K562 (cell line): ENCODE measurements around the gene DNMT1. TPM values are rescaled to one million over a fixed set of nuclear protein-coding genes. Genes with fewer than 3 reads are reported as not detected.

Experiments
- ATAC-seq: fragments of 200-7000 bp; cut with Tn5 transposase; 3 replicates; pipeline ENCODE4 v1.9.1; 2020; ENCODE audit warnings: moderate library complexity
- BruUV-seq: library from RNA; stranded (reverse); fragments of 400-500 nt; replicated peaks from 2 replicates; lab custom pipeline; 2021; lab: Mats Ljungman, UMichigan
- CTCF ChIA-PET: fragments of 300-600 bp; formaldehyde crosslinking; extraction: SDS; loops from one replicate; lab custom pipeline; 2021; ENCODE audit warnings: low intra/inter-chr PET ratio; lab: Yijun Ruan, JAX
- POLR2A ChIA-PET: fragments of 300-600, 350-650 bp; sonication (Branson Sonifier 250); formaldehyde crosslinking; extraction: SDS; loops from one replicate; lab custom pipeline; 2021; ENCODE audit warnings: antibody characterized with exemption, inconsistent platforms; lab: Yijun Ruan, JAX
- DNase-seq, 4 experiments: peaks; one replicate each; pipeline versions ENCODE4 v3.0.0 to v3.0.0-alpha.2; 2011 to 2018; ENCODE audit warnings: low spot score in 3 of 4, mixed read lengths in 3 of 4; ENCODE audit errors: extremely low read depth in 1 of 4
- FAIRE-seq: peaks from 2 replicates; lab custom pipeline; 2011; peaks lifted over from hg19 to GRCh38; lab: Jason Lieb, UNC
- H2AFZ ChIP-seq: 2 replicates; pipeline ENCODE4 v1.6.0; 2011; ENCODE audit warnings: low read depth, low read length, control low read depth, inconsistent platforms
- H3K27ac ChIP-seq: fragments of 200-600 bp; 3 replicates; pipeline ENCODE4 v1.8.0; 2011; ENCODE audit warnings: low read depth, mild to moderate bottlenecking, control low read depth, inconsistent platforms, low read length, moderate library complexity, mixed read lengths; ENCODE audit errors: extremely low read depth
- H3K27me3 ChIP-seq, 2 experiments: fragments of 300-600 bp in 1 of 2; 2 replicates in 1 of 2; 3 replicates in 1 of 2; pipeline versions ENCODE4 v1.6.0 to v1.8.0; 2011; ENCODE audit warnings: inconsistent platforms in 2 of 2, low read length in 2 of 2, mild to moderate bottlenecking in 1 of 2, mixed read lengths in 1 of 2, moderate library complexity in 1 of 2; ENCODE audit not compliant: control insufficient read depth in 2 of 2, insufficient read depth in 2 of 2
- H3K36me3 ChIP-seq: fragments of 300-600 bp; 3 replicates; pipeline ENCODE4 v1.8.0; 2011; ENCODE audit warnings: mild to moderate bottlenecking, low read length, inconsistent platforms; ENCODE audit not compliant: control insufficient read depth, insufficient read depth
- H3K4me1 ChIP-seq, 2 experiments: fragments of 200-600 bp in 1 of 2; replicated peaks in 1 of 2; 2 replicates in 1 of 2; 3 replicates in 1 of 2; pipeline versions ENCODE4 v1.5.1 to v1.8.0; 2011; ENCODE audit warnings: inconsistent platforms in 2 of 2, low read length in 2 of 2, mild to moderate bottlenecking in 1 of 2, mixed read lengths in 1 of 2, moderate library complexity in 1 of 2; ENCODE audit not compliant: control insufficient read depth in 2 of 2, insufficient read depth in 2 of 2
- H3K4me2 ChIP-seq: 2 replicates; pipeline ENCODE4 v1.6.1; 2011; ENCODE audit warnings: low read length, control low read depth, inconsistent platforms, mixed read lengths; ENCODE audit not compliant: insufficient read depth
- H3K4me3 ChIP-seq: fragments of 200-600 bp; sonication (generic), shearing (Covaris generic); 2 replicates; pipeline ENCODE4 v1.5.1; 2016; ENCODE audit warnings: control low read depth, inconsistent platforms
- H3K79me2 ChIP-seq: fragments of 200-600 bp; 3 replicates; pipeline ENCODE4 v1.8.0; 2011; ENCODE audit warnings: low read length, inconsistent platforms; ENCODE audit not compliant: control insufficient read depth, insufficient read depth
- H3K9ac ChIP-seq, 2 experiments: 2 replicates each; pipeline versions ENCODE4 v1.6.0 to v1.6.1; 2011; ENCODE audit warnings: low read depth in 2 of 2, low read length in 2 of 2, control low read depth in 1 of 2, inconsistent platforms in 1 of 2, mild to moderate bottlenecking in 1 of 2, mixed read lengths in 1 of 2; ENCODE audit not compliant: insufficient read depth in 1 of 2
- H3K9me1 ChIP-seq: one replicate; pipeline ENCODE4 v1.6.0; 2011; ENCODE audit warnings: inconsistent platforms, mild to moderate bottlenecking, low read length, moderate library complexity; ENCODE audit not compliant: control insufficient read depth, insufficient read depth
- H3K9me3 ChIP-seq: replicated peaks from 2 replicates; pipeline ENCODE4 v1.5.1; 2011; ENCODE audit warnings: low read depth, low read length, inconsistent platforms; ENCODE audit not compliant: control insufficient read depth, insufficient read depth
- H4K20me1 ChIP-seq: replicated peaks from 2 replicates; pipeline ENCODE4 v1.6.1; 2011; ENCODE audit warnings: low read length, inconsistent platforms, mixed read lengths; ENCODE audit not compliant: control insufficient read depth, insufficient read depth
- MAZ ChIP-seq, 2 experiments: fragments of 450-650 bp in 1 of 2; sonication (generic) in 1 of 2; formaldehyde crosslinking; IDR thresholded peaks in 1 of 2; conservative IDR thresholded peaks in 1 of 2; 2 replicates each; pipeline versions ENCODE4 v1.4.0 to v1.5.0; 2020; ENCODE audit warnings: mild to moderate bottlenecking in 1 of 2, missing genetic modification reagents in 1 of 2
- RNF219 ChIP-seq: fragments of 250-450 bp; sonication (Bioruptor Pico); IDR thresholded peaks from 2 replicates; pipeline ENCODE4 v1.5.0; 2022; ENCODE audit warnings: mild to moderate bottlenecking
- WGBS: fragments of 100-300 bp; shearing (Covaris generic); methylation state at CpG from one replicate; pipeline ENCODE4 v1.1.6; 2016; ENCODE audit warnings: low coverage, mixed read lengths; ENCODE audit not compliant: insufficient coverage; ENCODE audit errors: missing lambda C conversion rate; 5-methylcytosine and 5-hydroxymethylcytosine counted together
- in situ Hi-C: fragments of 300-500 bp; cut with MboI; formaldehyde crosslinking; loops from 4 replicates; pipeline ENCODE4 v1.15.0; 2018; ENCODE audit warnings: inconsistent platforms, mixed read lengths
- intact Hi-C: fragments of 100-400 bp; cut with micrococcal nuclease; formaldehyde crosslinking; loops from 2 replicates; pipeline ENCODE4 v1.14.2; 2022
- polyA plus RNA-seq, 8 experiments: library from polyadenylated mRNA; depleted of rRNA in 4 of 8; stranded (reverse) in 5 of 8; unstranded in 3 of 8; fragments of >200 nt; fragmentation: Nextera tagmentation in 2 of 8; fragmentation: Illumina TruSeq in 1 of 8; extraction: Ambion mirVana in 2 of 8; extraction: Trizol in 1 of 8; gene quantifications; 2 replicates each; pipeline versions ENCODE4 v1.2.1 to v1.2.3, GENCODE V29; 2011 to 2014; ENCODE audit warnings: inconsistent platforms in 1 of 8, missing spikeins in 1 of 8
- total RNA-seq, 7 experiments: library from RNA; depleted of rRNA in 6 of 7; stranded (reverse); fragments of >200 nt in 6 of 7; fragmentation: Illumina TruSeq in 2 of 7; extraction: Trizol in 2 of 7; gene quantifications; 2 replicates each; pipeline versions ENCODE4 v1.2.1 to v1.2.3, GENCODE V29; 2011 to 2021; ENCODE audit warnings: low replicate concordance in 1 of 7

Gene DNMT1
- total and polyA plus RNA-seq, 9 of the 15 experiments (the other 6 are each of a cell fraction or from before 2014, with no cell fraction given), result 80.1 to 271 (median 121) TPM

GRCh38 chr19:10124429-10124828 is 70.3 kb downstream of the DNMT1 start:
- WGBS, result 67% methylated on average over 7 of the region's 7 CpGs
- Histone ChIP-seq H3K9me3 (no peaks in the 10 kb centered on the region), H3K27ac (no peak overlapping the region), H3K9me1 (no peaks in the 10 kb centered on the region), H3K79me2 (peaks cover 3% of the 10 kb centered on the region), H4K20me1 (no peaks in the 10 kb centered on the region), H3K4me2 (no peak overlapping the region), H3K9ac (no peak overlapping the region), H2AFZ (no peak overlapping the region), H3K27me3 (no peaks in the 10 kb centered on the region), H3K36me3 (peaks cover 4% of the 10 kb centered on the region; the same call in 1 of the 3 replicates), H3K4me3 (no peak overlapping the region), H3K4me1 (peaks cover 0 to 9% of the 10 kb centered on the region in 2 experiments; a peak in 2 of 5 replicates)
- peak; percentile 11 for FAIRE-seq
- in situ Hi-C loops, result no loop called here
- BruUV-seq, result no TSS peak
- intact Hi-C loops, result no loop called here
- ChIA-PET CTCF (no interaction called here), POLR2A (interaction anchor here (0.9 to 1.3 kb wide), 3 partner anchors 12 to 181 kb away, joined by 3 to 4 read pairs (median 4); no protein-coding TSS in a partner anchor)
- TF ChIP-seq RNF219, result no peak
- TF ChIP-seq MAZ (CRISPR knock-in tag; conservative IDR thresholded peaks at IDR 0.05 in 1 of 2, IDR thresholded peaks at IDR 0.05 in 1 of 2), result 0 out of 4 replicates have a peak, but pooled peaks of 1 of the 2 experiments have one; percentile 34
- no peak for DNase-seq
- no peak for ATAC-seq
